ENCODE data around the gene SRRM5. TPM values are rescaled to one million over a fixed set of nuclear protein-coding genes. Genes with fewer than 3 reads are reported as not detected.

SRRM5 gene
- total RNA-seq, 4 donors from 2014 or later = 1.2 to 2.7 (median 2.5) TPM; not detected in 1

- peak overlapping the region; percentile 57 to 87 (median 73) for H3K4me3 ChIP-seq
- TF ChIP-seq CTCF (IDR thresholded peaks at IDR 0.05) (no peak), POLR2A (IDR thresholded peaks at IDR 0.05) (no peak)
- H3K4me1 ChIP-seq = peaks cover 0 to 12% (median 9%) of the 10 kb centered on the region in 4 donors
- peak in 1 of 3 donors; percentile 54 for DNase-seq
- no peaks in the 10 kb centered on the region for H3K9me3 ChIP-seq
- no peaks in the 10 kb centered on the region for H3K36me3 ChIP-seq
- no peaks in the 10 kb centered on the region for H3K27me3 ChIP-seq
- peak overlapping the region in 3 of 4 donors; percentile 22 to 81 (median 62) for H3K27ac ChIP-seq
These were observed 35.7 kb upstream of the SRRM5 start for GRCh38 chr19:43575955-43576878.

DNA sequence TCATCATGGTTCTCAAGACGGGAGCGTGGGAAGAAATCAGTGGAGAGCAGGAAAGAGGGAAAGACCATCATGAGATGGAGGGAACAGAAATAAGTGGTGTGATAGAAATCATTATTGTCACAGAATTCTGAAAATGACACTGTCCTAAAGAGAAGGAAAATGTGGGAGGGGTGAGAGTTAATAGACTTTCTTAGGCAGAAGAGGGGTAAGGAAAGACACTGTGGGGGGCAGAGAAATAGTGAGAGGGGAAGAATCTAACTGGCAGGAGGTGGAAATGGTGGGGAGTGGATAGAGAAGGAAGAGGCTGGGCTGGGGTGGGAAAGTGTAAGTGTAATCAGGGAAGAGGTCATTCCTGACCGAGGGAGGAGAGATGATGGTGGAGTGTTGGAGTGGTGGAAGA lies 33.1 kb upstream of the SRRM5 start:
- Histone ChIP-seq H3K27me3 (no peaks in the 10 kb centered on the region), H3K4me1 (peaks cover 0 to 12% (median 9%) of the 10 kb centered on the region in 4 donors), H3K36me3 (no peaks in the 10 kb centered on the region), H3K9me3 (no peaks in the 10 kb centered on the region), H3K4me3 (no peak overlapping the region), H3K27ac (no peak overlapping the region)
- no peak for DNase-seq
- no peak for TF ChIP-seq POLR2A (IDR thresholded peaks at IDR 0.05)
- no peak for TF ChIP-seq CTCF (IDR thresholded peaks at IDR 0.05)

DNA sequence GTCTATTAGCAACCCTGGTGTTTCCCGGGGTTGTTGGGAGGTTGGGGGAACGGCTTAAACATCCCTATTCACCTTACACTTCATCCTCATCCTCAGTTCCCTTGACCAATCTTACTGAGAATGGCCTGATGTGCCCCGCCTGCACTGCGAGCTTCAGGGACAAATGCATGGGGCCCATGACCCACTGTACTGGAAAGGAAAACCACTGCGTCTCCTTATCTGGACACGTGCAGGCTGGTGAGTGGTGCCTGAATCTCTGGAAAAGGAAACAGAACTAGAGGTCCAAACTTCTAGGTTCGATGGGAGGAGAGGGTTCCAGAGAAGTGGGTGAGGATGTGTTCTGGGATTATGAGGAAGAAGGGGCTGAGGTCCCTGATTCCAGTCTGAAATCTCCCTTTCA lies 30.4 kb upstream of the SRRM5 start:
- Histone ChIP-seq H3K27me3 (no peaks in the 10 kb centered on the region), H3K4me3 (no peak overlapping the region), H3K36me3 (no peaks in the 10 kb centered on the region), H3K27ac (no peak overlapping the region), H3K9me3 (no peaks in the 10 kb centered on the region), H3K4me1 (no peaks in the 10 kb centered on the region)
- no peak for DNase-seq
- TF ChIP-seq POLR2A (IDR thresholded peaks at IDR 0.05) (no peak), CTCF (IDR thresholded peaks at IDR 0.05) (no peak)

DNA sequence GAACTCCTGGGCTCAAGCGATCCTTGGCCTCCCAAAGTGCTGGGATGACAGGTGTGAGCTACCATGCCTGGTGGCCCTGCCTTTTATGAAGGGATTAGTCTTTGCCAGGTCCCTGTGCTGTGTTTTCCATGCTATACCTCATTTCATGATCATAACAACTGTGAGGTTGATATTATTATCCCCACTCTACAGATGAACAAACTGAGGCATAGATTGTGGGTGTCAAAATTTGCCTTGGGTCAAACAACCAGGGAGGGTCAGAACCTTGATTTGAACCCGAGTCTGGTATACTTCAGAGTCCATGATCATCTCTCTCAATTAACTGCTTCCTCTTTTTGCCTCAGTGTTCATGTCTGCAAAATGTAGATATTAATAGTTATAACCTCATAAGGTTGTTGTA lies 29.4 kb upstream of the SRRM5 start:
- TF ChIP-seq POLR2A (IDR thresholded peaks at IDR 0.05) = no peak
- no peak for TF ChIP-seq CTCF (IDR thresholded peaks at IDR 0.05)
- H3K36me3 ChIP-seq = no peaks in the 10 kb centered on the region
- no peaks in the 10 kb centered on the region for H3K27me3 ChIP-seq
- H3K27ac ChIP-seq = no peak overlapping the region
- no peaks in the 10 kb centered on the region for H3K9me3 ChIP-seq
- no peak overlapping the region for H3K4me3 ChIP-seq
- no peaks in the 10 kb centered on the region for H3K4me1 ChIP-seq
- no peak for DNase-seq

DNA sequence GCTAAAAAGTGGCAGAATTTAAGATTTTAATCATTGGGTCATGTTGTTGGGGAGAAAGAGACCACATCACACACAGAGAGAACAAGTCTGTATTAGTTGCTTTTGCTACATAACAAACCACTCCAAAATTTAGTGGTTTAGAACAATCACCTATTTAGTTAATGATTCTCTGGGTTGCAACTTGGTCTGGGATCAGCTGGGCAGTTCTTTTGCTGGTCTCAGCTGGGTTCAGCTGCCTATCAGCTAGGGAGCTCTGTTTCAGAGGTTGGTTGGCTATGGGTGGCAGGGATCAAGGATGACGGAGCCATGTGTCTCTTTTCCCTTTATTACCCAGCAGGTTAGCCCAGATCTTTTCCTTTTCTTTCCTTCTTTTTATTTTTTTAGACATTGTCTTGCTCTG lies 27.4 kb upstream of the SRRM5 start:
- no peak for TF ChIP-seq POLR2A (IDR thresholded peaks at IDR 0.05)
- TF ChIP-seq CTCF (IDR thresholded peaks at IDR 0.05) = no peak
- DNase-seq = no peak
- no peaks in the 10 kb centered on the region for H3K9me3 ChIP-seq
- H3K36me3 ChIP-seq = no peaks in the 10 kb centered on the region
- H3K27me3 ChIP-seq = no peaks in the 10 kb centered on the region
- no peak overlapping the region for H3K27ac ChIP-seq
- H3K4me3 ChIP-seq = no peak overlapping the region
- no peaks in the 10 kb centered on the region for H3K4me1 ChIP-seq
